NK-92 (cell line): ENCODE results near the gene KCNV2.

Experiments
- DNase-seq: peaks from one replicate; lab custom pipeline; 2025; ENCODE audit not compliant: unreplicated experiment; lab: John Stamatoyannopoulos, UW

KCNV2 gene

GRCh38 chr9:2758162-2758897, 41.0 kb downstream of the KCNV2 start:
- DNase-seq: no peak

GRCh38 chr9:2758898-2759510, 41.7 kb downstream of the KCNV2 start:
- DNase-seq: no peak

GRCh38 chr9:2761424-2761823, 44.1 kb downstream of the KCNV2 start:
- DNase-seq: no peak

GRCh38 chr9:2764353-2764752, 47.0 kb downstream of the KCNV2 start:
- no peak for DNase-seq

- no peak for DNase-seq
These were observed 48.1 kb downstream of the KCNV2 start for GRCh38 chr9:2765250-2765880.

GRCh38 chr9:2767800-2768677, 50.7 kb downstream of the KCNV2 start:
- no peak for DNase-seq

- DNase-seq: no peak
These were observed 53.8 kb downstream of the KCNV2 start for GRCh38 chr9:2771087-2771486.

GRCh38 chr9:2771661-2772060, 54.4 kb downstream of the KCNV2 start:
- no peak for DNase-seq

- DNase-seq: no peak
These were observed 60.1 kb downstream of the KCNV2 start for GRCh38 chr9:2777454-2777853.

GRCh38 chr9:2778816-2779215, 61.5 kb downstream of the KCNV2 start:
- DNase-seq: no peak
